DND-41 (cell line): Measurements from ENCODE around the gene PSRC1.
A peak's percentile ranks its signal among the peaks of the same experiment; 100 is the strongest.
"Not testable (repeated sequence)": the region's sequence is repeated elsewhere in the genome, so short reads cannot be mapped to it uniquely, and the experiment has no call there.

Experiments
- ATAC-seq: fragments of 200-7000 bp; cut with Tn5 transposase; 3 replicates; pipeline ENCODE4 v1.9.1; 2021; ENCODE audit warnings: low read depth; ENCODE audit not compliant: insufficient read depth
- DNase-seq: peaks from one replicate; pipeline ENCODE4 v3.0.0-alpha.2; 2020
- H2AFZ ChIP-seq: 2 replicates; pipeline ENCODE4 v1.6.0; 2012; ENCODE audit warnings: low read depth, low read length
- H3K27ac ChIP-seq: 2 replicates; pipeline ENCODE4 v1.5.1; 2012; ENCODE audit warnings: low read length, inconsistent platforms
- H3K27me3 ChIP-seq: fragments of 200-600 bp; sonication (generic); 2 replicates; pipeline ENCODE4 v1.6.0; 2012; ENCODE audit warnings: low read length, mild to moderate bottlenecking, inconsistent platforms; ENCODE audit not compliant: insufficient read depth, poor library complexity
- H3K36me3 ChIP-seq: 2 replicates; pipeline ENCODE4 v1.5.1; 2012; ENCODE audit warnings: low read length, inconsistent platforms; ENCODE audit not compliant: insufficient read depth
- H3K4me1 ChIP-seq: 2 replicates; pipeline ENCODE4 v1.5.1; 2012; ENCODE audit warnings: mild to moderate bottlenecking, low read length; ENCODE audit not compliant: insufficient read depth
- H3K4me2 ChIP-seq: 2 replicates; pipeline ENCODE4 v1.6.0; 2012; ENCODE audit warnings: mild to moderate bottlenecking, moderate library complexity, low read length, inconsistent platforms; ENCODE audit not compliant: insufficient read depth
- H3K4me3 ChIP-seq, 2 experiments: fragments of 200-600 bp in 1 of 2; shearing (Covaris generic) in 1 of 2; 2 replicates each; pipeline ENCODE4 v1.5.1; 2012 to 2016; ENCODE audit warnings: inconsistent platforms in 2 of 2, low read length in 2 of 2, mild to moderate bottlenecking in 2 of 2, low read depth in 1 of 2, moderate library complexity in 1 of 2
- H3K79me2 ChIP-seq: 2 replicates; pipeline ENCODE4 v1.6.0; 2012; ENCODE audit warnings: low read length, inconsistent platforms; ENCODE audit not compliant: insufficient read depth
- H3K9ac ChIP-seq: 2 replicates; pipeline ENCODE4 v1.6.0; 2012; ENCODE audit warnings: low read depth, mild to moderate bottlenecking, inconsistent platforms, low read length, moderate library complexity
- H3K9me3 ChIP-seq: 2 replicates; pipeline ENCODE4 v1.5.1; 2012; ENCODE audit warnings: low read length, moderate library complexity, mild to moderate bottlenecking, inconsistent platforms; ENCODE audit not compliant: insufficient read depth, severe bottlenecking
- H4K20me1 ChIP-seq: 2 replicates; pipeline ENCODE4 v1.6.0; 2012; ENCODE audit warnings: low read length; ENCODE audit not compliant: insufficient read depth
- CTCF ChIP-seq: IDR thresholded peaks from 2 replicates; pipeline ENCODE4 v1.5.1; 2012; ENCODE audit warnings: borderline replicate concordance, low read length, moderate library complexity, mild to moderate bottlenecking; ENCODE audit not compliant: poor library complexity, severe bottlenecking; ENCODE audit errors: extremely low read depth
- EZH2 ChIP-seq: IDR thresholded peaks from 3 replicates; pipeline ENCODE4 v1.6.1; 2012; ENCODE audit warnings: borderline replicate concordance, low read depth, mild to moderate bottlenecking, moderate library complexity, low read length, inconsistent platforms; ENCODE audit not compliant: severe bottlenecking

PSRC1 gene

DNA sequence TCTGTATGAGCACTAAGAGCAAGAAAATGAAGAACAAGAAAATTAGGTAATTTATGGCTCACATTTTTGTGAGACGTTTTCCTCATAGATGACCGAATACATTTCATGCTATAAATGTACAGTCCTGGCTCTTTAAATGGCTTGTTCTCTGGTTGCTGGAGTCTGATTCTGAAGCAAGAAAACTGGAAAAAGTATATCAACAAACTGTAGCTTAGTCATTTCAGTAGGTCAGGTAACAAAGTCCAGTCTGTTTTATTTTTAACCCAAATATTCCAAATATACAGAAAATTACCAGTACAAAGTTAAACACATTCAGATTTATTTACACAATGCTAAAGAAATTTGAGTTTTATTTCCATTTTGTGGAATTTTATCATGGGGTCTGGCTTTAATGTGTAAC, 26.4 kb upstream of the PSRC1 start:
- DNase-seq (no peak), ATAC-seq (no peak)
- H3K27ac ChIP-seq: no peak overlapping the region
- no peaks in the 10 kb centered on the region for H3K4me1 ChIP-seq
- H3K79me2 ChIP-seq: no peaks in the 10 kb centered on the region
- no peak overlapping the region for H3K9ac ChIP-seq
- peaks cover 10% of the 10 kb centered on the region for H3K36me3 ChIP-seq
- no peak overlapping the region for H3K4me2 ChIP-seq
- H3K9me3 ChIP-seq: no peaks in the 10 kb centered on the region
- no peak overlapping the region for H3K4me3 ChIP-seq
- no peaks in the 10 kb centered on the region for H4K20me1 ChIP-seq
- no peaks in the 10 kb centered on the region for H3K27me3 ChIP-seq
- no peak overlapping the region for H2AFZ ChIP-seq
- TF ChIP-seq EZH2: no peak
- TF ChIP-seq CTCF: no peak

- Histone ChIP-seq H3K36me3 (no peaks in the 10 kb centered on the region), H3K9ac (no peak overlapping the region), H3K4me2 (no peak overlapping the region), H3K9me3 (no peaks in the 10 kb centered on the region), H2AFZ (no peak overlapping the region), H3K27ac (no peak overlapping the region), H3K27me3 (no peaks in the 10 kb centered on the region), H3K79me2 (no peaks in the 10 kb centered on the region), H3K4me3 (no peak overlapping the region), H3K4me1 (no peaks in the 10 kb centered on the region), H4K20me1 (no peaks in the 10 kb centered on the region)
- DNase-seq (no peak), ATAC-seq (peak; percentile 44; the same call in 1 of the 3 replicates)
- no peak for TF ChIP-seq EZH2
- no peak for TF ChIP-seq CTCF
These were observed 24.5 kb upstream of the PSRC1 start for GRCh38 chr1:109307274-109308021.

DNA sequence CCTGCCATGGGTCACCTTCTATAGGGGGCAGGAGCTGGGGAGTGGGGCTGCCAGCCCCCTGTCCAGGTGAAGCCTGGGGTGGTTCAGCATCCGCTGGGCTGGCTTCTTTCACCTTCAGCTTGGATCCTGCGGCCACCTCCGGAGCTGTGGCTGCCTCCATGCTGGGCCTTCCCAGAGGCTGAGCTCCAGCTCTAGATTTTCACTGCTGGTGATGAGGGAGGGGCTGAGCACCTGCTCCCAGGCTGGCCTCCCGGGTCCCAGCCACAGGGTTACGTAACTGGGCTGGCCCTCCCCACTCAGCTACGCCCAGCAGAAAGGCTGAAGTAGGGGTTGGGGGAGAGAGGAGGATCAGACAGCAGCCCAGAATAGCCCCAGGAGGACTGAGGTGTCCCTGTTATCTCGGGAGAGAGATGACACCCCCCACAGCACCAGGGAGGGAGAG, 23.9 kb upstream of the PSRC1 start, which contains the start of gene MYBPHL:
MYBPHL (minus strand) TSS at position 180 of the 442 bp plus-strand sequence; CDS start at position 160, 20 bp downstream.
- Histone ChIP-seq H3K27me3 (no peaks in the 10 kb centered on the region), H3K4me2 (no peak within 1 kb of the TSS), H3K9me3 (no peaks in the 10 kb centered on the region), H4K20me1 (no peaks in the 10 kb centered on the region), H3K27ac (no peak within 1 kb of the TSS), H3K36me3 (no peaks in the 10 kb centered on the region), H3K4me3 (no peak within 1 kb of the TSS), H3K9ac (no peak within 1 kb of the TSS), H3K4me1 (no peaks in the 10 kb centered on the region), H3K79me2 (no peaks in the 10 kb centered on the region), H2AFZ (no peak within 1 kb of the TSS)
- no peak for TF ChIP-seq CTCF
- TF ChIP-seq EZH2: no peak
- DNase-seq: no peak
- 0 out of 3 replicates have a peak, but pooled peaks have one; percentile 12 for ATAC-seq

DNA sequence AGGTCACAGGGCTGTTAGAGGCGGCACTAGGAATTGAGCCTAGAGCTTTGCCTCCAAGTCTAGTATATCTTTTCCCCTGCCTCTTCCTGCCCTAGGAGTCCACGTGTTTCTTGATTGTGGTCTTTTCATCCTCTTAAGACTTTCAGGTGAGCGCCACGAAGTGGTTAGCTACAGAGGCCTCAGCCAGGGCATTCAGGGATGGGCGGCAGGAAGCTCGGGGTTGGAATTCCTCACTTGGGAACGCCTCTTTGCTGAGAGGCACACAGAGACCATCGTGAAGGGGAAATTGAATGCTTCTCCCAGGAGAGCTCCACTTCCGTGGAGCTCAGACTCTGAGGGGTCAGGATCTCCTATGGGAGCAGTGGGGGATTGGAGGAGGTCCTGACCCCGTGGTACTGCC, 23.0 kb upstream of the PSRC1 start:
- not testable (repeated sequence) for H3K4me3 ChIP-seq, H3K4me2 ChIP-seq, H3K36me3 ChIP-seq, H2AFZ ChIP-seq, H3K27me3 ChIP-seq, H3K9me3 ChIP-seq, H3K27ac ChIP-seq, H3K9ac ChIP-seq, H3K4me1 ChIP-seq, H4K20me1 ChIP-seq, ATAC-seq, H3K79me2 ChIP-seq, DNase-seq
